GM18951 (cell line): Measurements from ENCODE around the gene GOLGA1.

ENCODE experiments used
- POLR2A ChIP-seq: IDR thresholded peaks from 4 replicates; pipeline ENCODE4 v1.6.1; 2011; ENCODE audit warnings: mild to moderate bottlenecking; ENCODE audit not compliant: insufficient read length, insufficient read depth; ENCODE audit errors: extremely low read depth
- in situ Hi-C: fragments of 300-500 bp; cut with MboI; formaldehyde crosslinking; loops from one replicate; pipeline ENCODE4 v1.12.0; 2022; ENCODE audit warnings: low sequenced_read_pairs, mixed read lengths, inconsistent platforms; ENCODE audit not compliant: unreplicated experiment

GOLGA1 gene

GRCh38 chr9:124835026-124835557 is 105.8 kb downstream of the GOLGA1 start:
- no peak for TF ChIP-seq POLR2A
- in situ Hi-C loops: no loop called here

- in situ Hi-C loops: no loop called here
- TF ChIP-seq POLR2A: no peak
Observed at GRCh38 chr9:124834591-124834990, 106.3 kb downstream of the GOLGA1 start.

- TF ChIP-seq POLR2A: no peak
- in situ Hi-C loops: no loop called here
Observed at GRCh38 chr9:124831642-124832364, 109.1 kb downstream of the GOLGA1 start.

GRCh38 chr9:124830593-124830992 is 110.3 kb downstream of the GOLGA1 start:
- in situ Hi-C loops: no loop called here

GRCh38 chr9:124829334-124829669 is 111.6 kb downstream of the GOLGA1 start:
- TF ChIP-seq POLR2A: no peak
- in situ Hi-C loops: no loop called here

More at GRCh38 chr9:124830593-124830992, 110.3 kb downstream of the GOLGA1 start:
- TF ChIP-seq POLR2A: no peak

GRCh38 chr9:124828489-124829333 is 112.2 kb downstream of the GOLGA1 start:
- in situ Hi-C loops: no loop called here
- no peak for TF ChIP-seq POLR2A
